ENCODE measurements around the gene TNS1. TPM values are rescaled to one million over a fixed set of nuclear protein-coding genes. Genes with fewer than 3 reads are reported as not detected.

TNS1 gene
- total and polyA plus RNA-seq, 10 of the 15 experiments (the other 5 are each of a cell fraction or from before 2014, with no cell fraction given): 0.05 to 0.44 TPM; not detected in 8

DNA sequence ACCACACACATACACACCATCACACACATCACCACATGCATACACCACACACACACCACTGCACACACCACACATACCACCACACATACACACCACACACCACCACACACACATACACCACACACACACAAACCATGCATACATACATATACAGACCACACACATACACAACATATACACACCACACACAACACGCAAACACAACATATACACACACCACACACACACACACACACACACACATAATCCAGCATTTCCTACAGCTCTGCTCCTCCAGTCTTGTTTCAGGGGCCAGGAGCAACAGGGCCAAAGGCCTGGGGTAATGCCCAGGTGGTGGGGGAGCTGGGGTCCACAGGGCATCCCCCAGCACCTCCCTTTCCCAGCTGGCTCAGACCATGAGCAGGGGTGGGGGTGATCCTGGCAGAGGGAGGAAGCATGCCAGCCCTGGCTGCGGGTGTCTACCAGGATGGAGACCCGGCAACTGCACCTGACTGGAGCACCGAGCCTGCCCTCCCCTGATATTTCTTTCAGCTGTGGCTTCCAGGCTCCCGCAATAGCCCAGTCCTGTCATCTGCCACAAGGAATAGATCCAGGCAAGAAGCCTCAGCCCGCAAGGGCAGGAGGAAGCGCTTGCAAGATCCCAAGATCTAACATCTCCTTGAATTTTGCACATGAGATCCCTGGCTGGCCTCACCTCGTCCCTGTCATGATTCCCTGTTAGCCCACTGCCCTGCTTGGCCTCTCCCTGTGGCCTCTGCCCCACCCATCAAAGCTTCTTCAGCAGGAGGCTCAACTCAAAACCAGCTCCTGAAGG lies 196.9 kb downstream of the TNS1 start (continued):
- TF ChIP-seq, protein P1, sequence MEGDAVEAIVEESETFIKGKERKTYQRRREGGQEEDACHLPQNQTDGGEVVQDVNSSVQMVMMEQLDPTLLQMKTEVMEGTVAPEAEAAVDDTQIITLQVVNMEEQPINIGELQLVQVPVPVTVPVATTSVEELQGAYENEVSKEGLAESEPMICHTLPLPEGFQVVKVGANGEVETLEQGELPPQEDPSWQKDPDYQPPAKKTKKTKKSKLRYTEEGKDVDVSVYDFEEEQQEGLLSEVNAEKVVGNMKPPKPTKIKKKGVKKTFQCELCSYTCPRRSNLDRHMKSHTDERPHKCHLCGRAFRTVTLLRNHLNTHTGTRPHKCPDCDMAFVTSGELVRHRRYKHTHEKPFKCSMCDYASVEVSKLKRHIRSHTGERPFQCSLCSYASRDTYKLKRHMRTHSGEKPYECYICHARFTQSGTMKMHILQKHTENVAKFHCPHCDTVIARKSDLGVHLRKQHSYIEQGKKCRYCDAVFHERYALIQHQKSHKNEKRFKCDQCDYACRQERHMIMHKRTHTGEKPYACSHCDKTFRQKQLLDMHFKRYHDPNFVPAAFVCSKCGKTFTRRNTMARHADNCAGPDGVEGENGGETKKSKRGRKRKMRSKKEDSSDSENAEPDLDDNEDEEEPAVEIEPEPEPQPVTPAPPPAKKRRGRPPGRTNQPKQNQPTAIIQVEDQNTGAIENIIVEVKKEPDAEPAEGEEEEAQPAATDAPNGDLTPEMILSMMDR (IDR thresholded peaks at IDR 0.05 in 2 of 3, conservative IDR thresholded peaks at IDR 0.05 in 1 of 3; ENCODE audit: control insufficient read depth in 2 of 3, extremely low read depth in 1 of 3, insufficient read depth in 1 of 3, low read depth in 3 of 3, low read length in 3 of 3): no peak
- TF ChIP-seq EED (IDR thresholded peaks at IDR 0.05; ENCODE audit: low read depth) (no peak), PAX8 (IDR thresholded peaks at IDR 0.05) (no peak), NR2C1 (IDR thresholded peaks at IDR 0.05) (no peak)
- TF ChIP-seq, protein P2, sequence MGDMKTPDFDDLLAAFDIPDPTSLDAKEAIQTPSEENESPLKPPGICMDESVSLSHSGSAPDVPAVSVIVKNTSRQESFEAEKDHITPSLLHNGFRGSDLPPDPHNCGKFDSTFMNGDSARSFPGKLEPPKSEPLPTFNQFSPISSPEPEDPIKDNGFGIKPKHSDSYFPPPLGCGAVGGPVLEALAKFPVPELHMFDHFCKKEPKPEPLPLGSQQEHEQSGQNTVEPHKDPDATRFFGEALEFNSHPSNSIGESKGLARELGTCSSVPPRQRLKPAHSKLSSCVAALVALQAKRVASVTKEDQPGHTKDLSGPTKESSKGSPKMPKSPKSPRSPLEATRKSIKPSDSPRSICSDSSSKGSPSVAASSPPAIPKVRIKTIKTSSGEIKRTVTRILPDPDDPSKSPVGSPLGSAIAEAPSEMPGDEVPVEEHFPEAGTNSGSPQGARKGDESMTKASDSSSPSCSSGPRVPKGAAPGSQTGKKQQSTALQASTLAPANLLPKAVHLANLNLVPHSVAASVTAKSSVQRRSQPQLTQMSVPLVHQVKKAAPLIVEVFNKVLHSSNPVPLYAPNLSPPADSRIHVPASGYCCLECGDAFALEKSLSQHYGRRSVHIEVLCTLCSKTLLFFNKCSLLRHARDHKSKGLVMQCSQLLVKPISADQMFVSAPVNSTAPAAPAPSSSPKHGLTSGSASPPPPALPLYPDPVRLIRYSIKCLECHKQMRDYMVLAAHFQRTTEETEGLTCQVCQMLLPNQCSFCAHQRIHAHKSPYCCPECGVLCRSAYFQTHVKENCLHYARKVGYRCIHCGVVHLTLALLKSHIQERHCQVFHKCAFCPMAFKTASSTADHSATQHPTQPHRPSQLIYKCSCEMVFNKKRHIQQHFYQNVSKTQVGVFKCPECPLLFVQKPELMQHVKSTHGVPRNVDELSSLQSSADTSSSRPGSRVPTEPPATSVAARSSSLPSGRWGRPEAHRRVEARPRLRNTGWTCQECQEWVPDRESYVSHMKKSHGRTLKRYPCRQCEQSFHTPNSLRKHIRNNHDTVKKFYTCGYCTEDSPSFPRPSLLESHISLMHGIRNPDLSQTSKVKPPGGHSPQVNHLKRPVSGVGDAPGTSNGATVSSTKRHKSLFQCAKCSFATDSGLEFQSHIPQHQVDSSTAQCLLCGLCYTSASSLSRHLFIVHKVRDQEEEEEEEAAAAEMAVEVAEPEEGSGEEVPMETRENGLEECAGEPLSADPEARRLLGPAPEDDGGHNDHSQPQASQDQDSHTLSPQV (IDR thresholded peaks at IDR 0.05): no peak
